DND-41 (cell line): ENCODE results near the gene PIK3IP1.

ENCODE experiments used
- ATAC-seq: fragments of 200-7000 bp; cut with Tn5 transposase; 3 replicates; pipeline ENCODE4 v1.9.1; 2021; ENCODE audit warnings: low read depth; ENCODE audit not compliant: insufficient read depth
- DNase-seq: peaks from one replicate; pipeline ENCODE4 v3.0.0-alpha.2; 2020
- H2AFZ ChIP-seq: 2 replicates; pipeline ENCODE4 v1.6.0; 2012; ENCODE audit warnings: low read depth, low read length
- H3K27ac ChIP-seq: 2 replicates; pipeline ENCODE4 v1.5.1; 2012; ENCODE audit warnings: low read length, inconsistent platforms
- H3K27me3 ChIP-seq: fragments of 200-600 bp; sonication (generic); 2 replicates; pipeline ENCODE4 v1.6.0; 2012; ENCODE audit warnings: low read length, mild to moderate bottlenecking, inconsistent platforms; ENCODE audit not compliant: insufficient read depth, poor library complexity
- H3K36me3 ChIP-seq: 2 replicates; pipeline ENCODE4 v1.5.1; 2012; ENCODE audit warnings: low read length, inconsistent platforms; ENCODE audit not compliant: insufficient read depth
- H3K4me1 ChIP-seq: 2 replicates; pipeline ENCODE4 v1.5.1; 2012; ENCODE audit warnings: mild to moderate bottlenecking, low read length; ENCODE audit not compliant: insufficient read depth
- H3K4me2 ChIP-seq: 2 replicates; pipeline ENCODE4 v1.6.0; 2012; ENCODE audit warnings: mild to moderate bottlenecking, moderate library complexity, low read length, inconsistent platforms; ENCODE audit not compliant: insufficient read depth
- H3K4me3 ChIP-seq, 2 experiments: fragments of 200-600 bp in 1 of 2; shearing (Covaris generic) in 1 of 2; 2 replicates each; pipeline ENCODE4 v1.5.1; 2012 to 2016; ENCODE audit warnings: inconsistent platforms in 2 of 2, low read length in 2 of 2, mild to moderate bottlenecking in 2 of 2, low read depth in 1 of 2, moderate library complexity in 1 of 2
- H3K79me2 ChIP-seq: 2 replicates; pipeline ENCODE4 v1.6.0; 2012; ENCODE audit warnings: low read length, inconsistent platforms; ENCODE audit not compliant: insufficient read depth
- H3K9ac ChIP-seq: 2 replicates; pipeline ENCODE4 v1.6.0; 2012; ENCODE audit warnings: low read depth, mild to moderate bottlenecking, inconsistent platforms, low read length, moderate library complexity
- H3K9me3 ChIP-seq: 2 replicates; pipeline ENCODE4 v1.5.1; 2012; ENCODE audit warnings: low read length, moderate library complexity, mild to moderate bottlenecking, inconsistent platforms; ENCODE audit not compliant: insufficient read depth, severe bottlenecking
- H4K20me1 ChIP-seq: 2 replicates; pipeline ENCODE4 v1.6.0; 2012; ENCODE audit warnings: low read length; ENCODE audit not compliant: insufficient read depth
- CTCF ChIP-seq: IDR thresholded peaks from 2 replicates; pipeline ENCODE4 v1.5.1; 2012; ENCODE audit warnings: borderline replicate concordance, low read length, moderate library complexity, mild to moderate bottlenecking; ENCODE audit not compliant: poor library complexity, severe bottlenecking; ENCODE audit errors: extremely low read depth
- EZH2 ChIP-seq: IDR thresholded peaks from 3 replicates; pipeline ENCODE4 v1.6.1; 2012; ENCODE audit warnings: borderline replicate concordance, low read depth, mild to moderate bottlenecking, moderate library complexity, low read length, inconsistent platforms; ENCODE audit not compliant: severe bottlenecking

PIK3IP1 gene

GRCh38 chr22:31243339-31244045, 48.8 kb downstream of the PIK3IP1 start:
- DNase-seq: no peak
- Histone ChIP-seq H4K20me1 (peaks cover 10% of the 10 kb centered on the region), H3K9ac (no peak overlapping the region), H3K4me2 (no peak overlapping the region), H3K4me3 (no peak overlapping the region), H3K27ac (no peak overlapping the region), H3K27me3 (no peaks in the 10 kb centered on the region), H3K9me3 (no peaks in the 10 kb centered on the region), H3K4me1 (peaks cover 14% of the 10 kb centered on the region), H3K36me3 (peaks cover 13% of the 10 kb centered on the region), H3K79me2 (no peaks in the 10 kb centered on the region; the same call in none of the 2 replicates), H2AFZ (no peak overlapping the region)
- TF ChIP-seq CTCF (no peak), EZH2 (no peak)
- ATAC-seq: no peak

GRCh38 chr22:31241936-31242335, 50.4 kb downstream of the PIK3IP1 start:
- no peaks in the 10 kb centered on the region for H3K4me1 ChIP-seq
- TF ChIP-seq EZH2 (no peak), CTCF (no peak)
- no peak overlapping the region for H3K4me2 ChIP-seq
- no peaks in the 10 kb centered on the region for H3K27me3 ChIP-seq
- DNase-seq (no peak), ATAC-seq (no peak)
- peaks cover 8% of the 10 kb centered on the region for H4K20me1 ChIP-seq
- H3K9me3 ChIP-seq: no peaks in the 10 kb centered on the region
- no peaks in the 10 kb centered on the region; the same call in 1 of the 2 replicates for H3K79me2 ChIP-seq
- H3K27ac ChIP-seq: no peak overlapping the region
- H2AFZ ChIP-seq: no peak overlapping the region
- H3K9ac ChIP-seq: no peak overlapping the region
- no peak overlapping the region for H3K4me3 ChIP-seq
- peaks cover 11% of the 10 kb centered on the region for H3K36me3 ChIP-seq

- Histone ChIP-seq H3K36me3 (peaks cover 11% of the 10 kb centered on the region), H3K27me3 (no peaks in the 10 kb centered on the region), H3K9me3 (no peaks in the 10 kb centered on the region), H3K27ac (no peak overlapping the region), H2AFZ (no peak overlapping the region), H3K9ac (no peak overlapping the region), H4K20me1 (peaks cover 8% of the 10 kb centered on the region), H3K4me2 (no peak overlapping the region), H3K4me3 (no peak overlapping the region), H3K4me1 (no peaks in the 10 kb centered on the region), H3K79me2 (no peaks in the 10 kb centered on the region; the same call in 1 of the 2 replicates)
- DNase-seq (no peak), ATAC-seq (no peak)
- TF ChIP-seq EZH2: no peak
- no peak for TF ChIP-seq CTCF
Measured at GRCh38 chr22:31241200-31241599, 51.1 kb downstream of the PIK3IP1 start.
